GM18507 (cell line): ENCODE results near the gene SLC26A1.

Source experiments
- DNase-seq: peaks from one replicate; pipeline ENCODE4 v3.0.0; 2011; ENCODE audit warnings: low read depth; ENCODE audit not compliant: insufficient read length; ENCODE audit errors: extremely low spot score
- FAIRE-seq: peaks from 2 replicates; lab custom pipeline; 2011; peaks lifted over from hg19 to GRCh38; lab: Jason Lieb, UNC

The SLC26A1 gene

DNA sequence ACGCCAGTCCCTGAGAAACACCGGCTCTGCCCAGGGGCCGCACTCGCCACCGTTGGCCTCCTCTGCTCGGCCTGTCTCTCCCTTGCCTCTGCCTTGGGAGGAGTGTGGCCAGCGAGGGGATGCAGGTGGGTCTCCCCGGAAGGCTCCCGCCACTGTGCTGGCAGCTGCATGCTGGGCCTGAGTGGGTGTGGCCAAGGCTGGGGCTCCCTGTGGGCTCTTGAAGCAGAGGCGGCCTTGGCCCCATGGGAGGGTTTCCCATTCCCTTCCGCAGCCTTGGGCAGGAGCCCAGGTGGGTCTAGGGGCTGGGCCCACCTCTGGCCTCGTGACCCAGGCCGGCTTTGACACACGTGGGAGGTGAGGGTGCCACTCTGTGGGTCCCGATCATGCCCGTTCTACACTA, 37.4 kb upstream of the SLC26A1 start:
- FAIRE-seq (no peak), DNase-seq (no peak)

DNA sequence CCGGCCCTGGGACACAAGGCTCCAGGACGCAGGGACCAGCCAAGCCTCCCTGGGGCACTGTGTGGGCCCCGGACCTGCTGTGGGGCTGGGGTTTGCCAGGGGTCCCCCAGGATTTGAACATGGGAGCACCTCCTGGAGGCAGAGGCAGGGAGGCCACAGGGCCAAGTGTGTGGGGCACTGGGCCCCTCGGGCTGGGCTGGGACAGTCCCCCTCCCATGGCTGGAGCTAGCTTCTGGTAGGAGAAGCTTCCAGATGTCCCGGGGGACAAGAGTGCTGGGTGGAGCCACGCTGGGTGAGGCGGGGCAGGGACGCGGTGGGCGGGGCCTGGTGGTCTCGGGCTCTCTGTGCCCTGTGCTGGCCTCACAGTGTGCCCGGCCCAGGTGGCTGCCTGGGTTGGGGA, 36.8 kb upstream of the SLC26A1 start:
- FAIRE-seq: no peak
- no peak for DNase-seq

DNA sequence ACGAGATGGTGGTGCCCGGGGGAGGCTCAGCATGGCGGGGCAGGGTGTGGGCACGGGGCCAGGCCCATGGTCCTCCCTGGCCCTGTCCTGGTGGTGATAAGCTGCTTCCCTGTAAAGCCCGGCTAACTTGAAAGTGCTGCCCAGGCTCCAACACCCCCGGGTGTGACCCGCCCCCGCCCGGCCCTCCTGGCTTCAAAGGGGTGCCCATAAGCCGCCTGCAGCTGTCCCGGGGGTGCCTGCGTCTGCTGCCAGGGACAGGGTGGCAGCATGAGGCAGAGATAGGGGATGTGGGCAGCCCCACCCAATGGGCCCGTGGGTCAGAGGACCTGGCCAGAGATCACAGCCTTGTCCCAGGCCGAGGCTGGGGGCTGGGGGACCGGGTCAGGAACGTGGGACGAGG, 36.3 kb upstream of the SLC26A1 start:
- DNase-seq (no peak), FAIRE-seq (no peak)

DNA sequence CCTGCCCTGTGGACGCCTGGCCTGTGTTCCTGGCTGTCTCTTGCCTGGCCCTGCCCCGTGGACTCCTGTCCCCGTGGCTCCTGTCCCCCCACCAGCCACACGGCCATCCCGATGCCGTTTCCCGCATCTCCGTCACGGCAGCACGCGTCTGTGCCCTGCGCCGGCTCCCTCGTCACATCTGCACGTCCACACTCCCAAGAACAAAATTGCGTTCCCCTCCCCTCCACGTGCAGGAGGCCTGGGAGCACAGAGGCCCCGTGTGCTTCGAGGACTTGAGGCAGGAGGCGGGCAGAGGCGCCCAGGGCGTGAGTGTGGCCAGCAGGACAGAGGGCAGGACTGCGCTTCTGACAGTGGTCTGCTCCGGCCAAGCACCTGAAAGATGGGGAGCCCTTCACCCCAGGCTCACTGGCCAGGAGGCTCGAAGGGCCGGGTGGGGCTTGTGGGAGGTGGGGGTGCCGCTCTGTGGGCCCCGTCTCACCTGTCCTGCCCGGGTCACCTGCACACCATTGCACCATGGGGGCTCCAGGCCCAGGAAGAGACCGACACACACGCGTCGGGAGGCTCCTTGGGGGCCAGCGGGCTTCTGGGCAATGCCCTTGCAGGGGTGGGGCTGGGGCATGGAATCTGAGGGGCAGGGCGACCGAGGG, 35.5 kb upstream of the SLC26A1 start:
- FAIRE-seq (no peak), DNase-seq (no peak)

DNA sequence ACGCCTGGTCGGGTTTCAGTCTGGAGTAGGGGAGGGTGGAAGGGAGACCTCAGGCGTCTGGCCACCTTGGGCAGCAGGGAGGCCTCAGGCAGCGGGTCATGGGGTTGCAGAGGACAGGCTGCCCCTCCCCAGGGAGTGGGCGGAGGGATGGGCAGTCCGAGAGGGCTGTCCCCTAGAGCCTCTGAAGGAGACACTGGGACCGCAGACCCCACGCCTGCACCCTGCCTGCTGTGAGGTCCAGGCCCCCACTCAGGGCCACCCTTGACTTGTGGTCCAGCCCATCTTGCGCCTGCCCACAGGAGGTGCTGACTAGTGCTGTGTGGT, 34.7 kb upstream of the SLC26A1 start:
- DNase-seq (no peak), FAIRE-seq (no peak)

DNA sequence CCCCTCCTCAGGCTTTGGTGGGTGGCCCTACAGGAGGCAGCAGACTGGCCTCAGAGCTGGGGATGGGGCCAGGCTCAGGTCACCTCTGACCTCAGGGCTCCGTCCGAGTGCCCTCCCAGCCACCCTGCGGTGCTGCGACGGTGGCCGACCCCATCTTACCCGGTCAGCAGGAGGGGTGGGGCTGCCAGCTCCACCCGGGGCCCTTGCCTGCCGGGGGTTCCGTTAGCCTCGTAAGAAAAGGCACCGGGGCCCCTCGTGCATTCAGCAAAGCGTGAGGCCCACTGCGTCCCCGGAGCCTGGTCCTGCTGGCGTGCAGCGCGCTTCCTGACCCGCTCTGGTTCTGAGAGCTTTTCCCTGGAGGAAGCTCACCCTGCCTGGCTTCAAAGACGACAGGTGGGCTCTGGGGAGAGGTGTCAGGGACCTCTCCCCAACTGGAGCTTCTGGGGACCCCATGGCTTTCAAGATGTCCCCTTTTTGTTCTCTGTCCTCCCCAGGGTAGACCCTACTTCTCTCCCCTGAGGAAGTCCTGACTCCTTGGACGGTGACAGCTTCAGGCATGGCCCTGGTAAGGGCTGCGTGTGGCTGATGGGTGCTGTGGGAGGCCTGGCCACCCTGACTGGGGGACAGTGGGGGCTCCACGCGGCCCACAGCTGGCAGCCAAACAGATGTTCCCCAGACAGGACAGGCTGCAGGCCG, 34.2 kb upstream of the SLC26A1 start:
- FAIRE-seq: no peak
- DNase-seq: no peak

DNA sequence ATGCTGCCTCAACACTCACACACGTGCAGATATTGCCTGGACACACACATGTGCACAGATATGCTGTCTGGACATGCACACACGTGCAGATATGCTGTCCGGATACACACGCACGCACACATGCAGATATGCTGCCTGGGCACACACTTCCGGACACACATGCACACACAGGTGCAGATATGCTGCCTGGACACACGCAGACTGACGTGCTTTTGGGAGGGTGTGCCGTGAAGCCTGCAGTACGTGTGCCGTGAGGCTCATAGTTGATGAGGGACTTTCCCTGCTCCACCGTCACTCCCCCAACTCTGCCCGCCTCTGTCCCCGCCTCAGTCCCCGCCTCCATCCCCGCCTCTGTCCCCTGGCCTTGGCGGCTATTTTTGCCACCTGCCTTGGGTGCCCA, 32.9 kb upstream of the SLC26A1 start:
- peak; percentile 86 for FAIRE-seq
- DNase-seq: peak; percentile 70

DNA sequence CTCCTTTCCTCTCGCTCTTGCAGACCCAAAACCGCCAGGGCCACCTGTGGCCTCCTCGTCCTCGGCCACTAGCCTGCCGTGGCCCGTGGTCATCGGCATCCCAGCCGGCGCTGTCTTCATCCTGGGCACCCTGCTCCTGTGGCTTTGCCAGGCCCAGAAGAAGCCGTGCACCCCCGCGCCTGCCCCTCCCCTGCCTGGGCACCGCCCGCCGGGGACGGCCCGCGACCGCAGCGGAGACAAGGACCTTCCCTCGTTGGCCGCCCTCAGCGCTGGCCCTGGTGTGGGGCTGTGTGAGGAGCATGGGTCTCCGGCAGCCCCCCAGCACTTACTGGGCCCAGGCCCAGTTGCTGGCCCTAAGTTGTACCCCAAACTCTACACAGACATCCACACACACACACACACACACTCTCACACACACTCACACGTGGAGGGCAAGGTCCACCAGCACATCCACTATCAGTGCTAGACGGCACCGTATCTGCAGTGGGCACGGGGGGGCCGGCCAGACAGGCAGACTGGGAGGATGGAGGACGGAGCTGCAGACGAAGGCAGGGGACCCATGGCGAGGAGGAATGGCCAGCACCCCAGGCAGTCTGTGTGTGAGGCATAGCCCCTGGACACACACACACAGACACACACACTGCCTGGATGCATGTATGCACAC, 31.8 kb upstream of the SLC26A1 start:
- DNase-seq: no peak
- no peak for FAIRE-seq

DNA sequence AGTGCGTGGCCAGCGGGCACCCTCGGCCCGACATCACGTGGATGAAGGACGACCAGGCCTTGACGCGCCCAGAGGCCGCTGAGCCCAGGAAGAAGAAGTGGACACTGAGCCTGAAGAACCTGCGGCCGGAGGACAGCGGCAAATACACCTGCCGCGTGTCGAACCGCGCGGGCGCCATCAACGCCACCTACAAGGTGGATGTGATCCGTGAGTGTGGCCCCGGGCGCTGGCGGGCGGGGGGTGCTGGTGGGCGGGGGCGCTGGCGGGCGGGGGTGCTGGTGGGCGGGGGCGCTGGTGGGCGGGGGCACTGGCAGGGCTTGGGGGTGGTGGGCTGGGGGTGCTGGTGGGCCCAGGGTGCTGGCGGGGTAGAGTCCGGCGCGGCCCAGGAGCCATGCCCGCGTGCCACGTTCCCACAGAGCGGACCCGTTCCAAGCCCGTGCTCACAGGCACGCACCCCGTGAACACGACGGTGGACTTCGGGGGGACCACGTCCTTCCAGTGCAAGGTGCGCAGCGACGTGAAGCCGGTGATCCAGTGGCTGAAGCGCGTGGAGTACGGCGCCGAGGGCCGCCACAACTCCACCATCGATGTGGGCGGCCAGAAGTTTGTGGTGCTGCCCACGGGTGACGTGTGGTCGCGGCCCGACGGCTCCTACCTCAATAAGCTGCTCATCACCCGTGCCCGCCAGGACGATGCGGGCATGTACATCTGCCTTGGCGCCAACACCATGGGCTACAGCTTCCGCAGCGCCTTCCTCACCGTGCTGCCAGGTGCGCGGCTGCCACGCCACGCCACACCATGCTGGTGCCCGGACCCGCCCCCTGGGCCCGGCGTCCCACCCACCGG, 30.9 kb upstream of the SLC26A1 start:
- no peak for FAIRE-seq
- DNase-seq: no peak

DNA sequence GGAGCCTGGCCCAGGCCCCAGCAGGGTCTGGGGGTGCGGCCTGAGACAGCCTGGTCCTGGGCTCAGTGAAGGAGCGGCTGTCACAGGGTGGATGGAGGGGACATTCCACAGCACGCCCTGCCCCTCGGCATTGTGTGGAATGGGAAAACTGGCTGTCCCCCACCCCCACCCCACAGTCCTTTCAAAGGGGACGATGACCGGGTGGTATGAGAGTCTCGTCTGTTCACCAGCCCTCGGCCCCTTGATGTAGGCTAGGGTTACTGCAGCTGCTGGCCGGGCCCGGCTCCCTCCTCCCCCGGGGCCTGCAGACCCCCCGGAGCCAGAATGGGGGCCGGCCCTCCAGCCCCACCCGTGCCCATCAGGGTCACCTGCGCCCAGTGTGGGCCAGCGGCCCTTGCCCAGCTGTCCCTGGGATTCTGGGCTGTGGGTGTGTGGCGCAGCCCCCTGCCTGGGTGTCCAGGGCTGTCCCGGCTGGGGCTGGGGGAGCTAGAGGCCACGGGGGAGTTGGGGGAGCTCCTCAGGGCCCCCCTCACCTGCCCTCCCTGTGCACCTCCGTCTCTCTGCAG, 30.0 kb upstream of the SLC26A1 start:
- no peak for FAIRE-seq
- no peak for DNase-seq

DNA sequence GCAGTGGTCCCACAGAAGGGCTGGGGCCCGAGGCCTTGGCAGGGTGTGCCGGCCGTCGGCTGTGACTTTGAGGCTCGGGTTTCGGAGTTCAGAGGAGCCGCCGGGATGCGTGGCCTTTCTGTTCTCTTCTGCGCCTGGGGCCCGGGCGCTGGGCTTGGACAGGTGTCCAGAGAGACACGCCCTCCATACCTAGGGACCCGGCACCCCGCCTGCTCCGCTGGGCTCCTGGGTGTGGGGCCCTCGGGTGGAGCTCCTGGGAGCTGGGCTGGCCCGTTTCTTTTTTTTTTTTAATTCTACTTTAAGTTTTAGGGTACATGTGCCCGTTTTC, 29.5 kb upstream of the SLC26A1 start:
- FAIRE-seq: no peak
- no peak for DNase-seq

DNA sequence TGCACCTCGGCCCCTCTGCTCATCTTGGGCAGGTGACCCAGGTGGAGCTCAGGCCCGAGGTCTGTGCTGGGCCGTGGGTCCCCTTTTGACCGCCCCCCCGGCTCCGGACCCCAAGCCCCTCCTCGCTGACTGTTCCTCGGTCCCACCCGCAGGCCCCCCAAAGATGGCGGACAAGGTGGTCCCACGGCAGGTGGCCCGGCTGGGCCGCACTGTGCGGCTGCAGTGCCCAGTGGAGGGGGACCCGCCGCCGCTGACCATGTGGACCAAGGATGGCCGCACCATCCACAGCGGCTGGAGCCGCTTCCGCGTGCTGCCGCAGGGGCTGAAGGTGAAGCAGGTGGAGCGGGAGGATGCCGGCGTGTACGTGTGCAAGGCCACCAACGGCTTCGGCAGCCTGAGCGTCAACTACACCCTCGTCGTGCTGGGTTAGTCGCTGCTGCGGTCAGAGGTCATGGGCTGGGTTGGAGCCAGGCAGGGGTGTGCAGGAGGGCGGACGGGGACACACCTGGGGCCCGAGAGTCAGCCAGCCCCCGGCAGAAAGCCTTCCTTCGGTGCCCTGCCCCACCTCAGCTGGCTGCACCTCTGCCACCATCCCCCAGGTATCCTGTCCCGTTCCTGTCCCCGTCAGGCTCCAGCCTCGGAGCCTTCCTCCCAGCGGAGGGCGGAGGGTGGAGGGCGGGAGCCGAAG, 29.0 kb upstream of the SLC26A1 start:
- FAIRE-seq (no peak), DNase-seq (no peak)

DNA sequence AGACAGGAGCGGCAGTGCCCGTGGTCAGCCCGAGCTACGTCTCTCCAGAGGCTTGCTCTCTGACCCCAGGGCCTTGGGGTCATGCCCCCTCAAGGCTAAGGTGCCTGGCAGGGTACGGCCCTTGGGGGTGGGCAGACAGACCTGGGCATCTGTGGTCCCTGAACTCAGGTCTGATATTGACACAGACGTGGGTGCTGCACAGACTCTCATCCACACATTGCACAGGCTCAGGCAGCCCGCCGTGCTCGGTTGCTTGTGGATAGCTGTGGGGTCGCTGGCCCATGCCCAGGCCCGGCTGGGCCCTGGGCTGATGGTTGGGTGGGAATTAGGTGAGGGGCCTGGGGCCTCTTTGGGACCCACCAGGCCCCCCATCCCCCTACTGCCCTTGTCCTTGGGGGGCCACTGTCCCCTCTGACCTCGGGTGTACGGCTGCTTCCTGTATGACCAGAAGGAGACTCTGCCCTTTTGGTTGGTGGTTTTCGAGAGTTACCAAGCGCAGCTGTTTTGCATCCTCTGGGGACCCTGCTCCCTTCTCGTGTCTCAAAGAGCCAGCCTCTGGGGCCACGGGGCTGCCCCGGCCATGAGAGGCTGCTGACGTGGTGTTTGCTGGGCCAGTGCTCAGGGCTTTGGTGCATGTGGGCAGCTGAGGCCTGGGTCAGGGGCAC, 28.3 kb upstream of the SLC26A1 start:
- DNase-seq (peak; percentile 65), FAIRE-seq (peak; percentile 84)

DNA sequence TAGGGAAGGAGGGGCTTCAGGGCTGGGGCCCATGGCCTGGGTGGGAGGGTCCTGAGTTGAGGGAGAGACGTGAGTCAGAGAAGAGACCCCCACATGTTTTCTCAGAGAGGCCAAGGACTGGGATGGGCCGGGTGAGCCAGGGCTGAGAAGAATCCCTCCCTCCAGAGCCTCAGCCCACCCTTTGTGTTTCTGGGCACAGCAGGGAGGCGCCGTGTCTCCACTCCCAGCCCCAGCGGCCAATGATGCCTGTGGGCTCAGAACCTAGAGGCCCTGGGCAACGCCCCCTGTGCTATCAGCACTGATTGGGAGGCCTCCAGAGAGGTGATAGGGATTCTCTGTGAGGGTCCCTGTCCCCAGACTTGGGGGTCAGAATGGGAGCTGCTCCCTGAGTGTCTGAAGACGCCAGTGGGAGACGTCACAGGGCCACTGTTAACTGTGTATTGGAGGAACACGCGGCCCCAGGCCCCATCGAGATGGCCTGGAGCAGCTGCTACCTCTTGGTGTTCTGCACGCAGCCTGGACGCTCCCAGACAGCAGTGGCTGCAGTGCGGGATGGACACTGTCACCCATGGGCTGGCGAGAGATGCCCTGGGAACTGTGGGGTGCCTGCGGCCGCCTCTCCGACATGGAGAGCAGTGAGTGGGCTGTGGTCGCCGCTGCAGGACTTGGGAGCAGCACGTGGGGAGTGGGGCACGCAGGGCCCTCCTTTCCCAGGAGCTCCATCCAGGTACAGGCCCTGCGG, 26.7 kb upstream of the SLC26A1 start:
- no peak for FAIRE-seq
- no peak for DNase-seq

DNA sequence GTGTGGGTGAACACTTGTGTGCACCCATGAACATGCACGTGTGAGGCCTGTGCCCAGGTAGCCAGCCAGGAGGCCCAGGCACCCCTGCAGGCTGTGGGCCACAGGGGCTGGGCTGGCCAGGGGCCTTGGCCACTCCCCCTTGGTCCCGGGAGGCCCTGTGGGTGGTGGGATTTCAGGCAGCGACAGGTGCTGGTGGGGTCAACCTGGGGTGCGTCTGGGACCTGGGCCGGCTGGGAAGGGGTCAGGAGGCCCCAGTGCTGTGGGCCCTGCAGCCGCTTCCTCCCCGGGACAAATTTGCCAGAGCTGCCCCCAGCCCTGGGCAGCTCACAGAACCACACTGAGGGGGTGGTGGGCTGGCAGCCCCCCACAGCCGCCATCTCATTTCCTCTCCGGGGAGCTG, 26.1 kb upstream of the SLC26A1 start:
- no peak for DNase-seq
- no peak for FAIRE-seq

DNA sequence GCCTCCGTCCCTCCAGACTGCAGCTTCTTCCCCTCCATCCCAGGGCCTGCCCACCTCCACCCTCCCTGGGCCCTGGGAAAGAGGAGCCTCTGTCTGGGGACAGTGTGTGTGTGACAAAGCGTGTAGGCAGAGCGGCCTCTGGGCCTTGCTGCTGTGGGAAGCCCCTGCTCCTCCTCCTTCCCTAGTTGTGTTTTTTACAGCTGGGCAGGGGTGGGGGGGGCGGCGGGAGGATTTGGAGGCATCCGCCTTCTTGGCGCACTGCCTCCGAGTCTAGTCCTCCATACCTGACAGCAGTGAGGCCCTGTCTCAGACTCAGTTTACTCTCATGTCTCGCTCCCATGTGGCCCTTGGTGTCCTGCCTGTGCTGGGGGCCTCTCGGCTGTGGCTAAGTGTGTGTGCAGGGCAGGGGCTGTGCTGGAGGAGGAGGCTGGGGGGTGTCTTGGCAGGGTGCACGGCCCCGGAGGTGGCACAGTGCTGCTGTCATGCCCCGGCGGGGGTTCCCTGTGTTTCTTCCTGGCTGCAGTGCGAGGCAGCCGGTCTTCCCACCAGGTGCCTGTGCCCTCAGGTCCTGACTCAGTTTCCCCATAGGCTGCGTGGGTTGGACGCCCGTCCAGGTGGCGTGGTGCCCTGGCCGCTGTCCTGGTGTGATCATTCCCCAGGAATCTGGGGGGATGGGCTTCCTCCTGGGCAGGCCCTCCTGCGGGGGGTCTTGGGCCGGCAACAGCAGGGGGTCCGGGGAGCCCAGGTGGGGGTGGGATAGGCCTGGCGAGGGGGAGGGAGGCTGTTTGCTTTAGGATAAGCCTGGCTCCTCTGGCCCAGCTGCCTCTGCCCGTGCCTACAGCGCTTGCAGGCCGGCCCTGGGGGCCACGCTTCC, 25.2 kb upstream of the SLC26A1 start:
- FAIRE-seq (no peak), DNase-seq (no peak)

DNA sequence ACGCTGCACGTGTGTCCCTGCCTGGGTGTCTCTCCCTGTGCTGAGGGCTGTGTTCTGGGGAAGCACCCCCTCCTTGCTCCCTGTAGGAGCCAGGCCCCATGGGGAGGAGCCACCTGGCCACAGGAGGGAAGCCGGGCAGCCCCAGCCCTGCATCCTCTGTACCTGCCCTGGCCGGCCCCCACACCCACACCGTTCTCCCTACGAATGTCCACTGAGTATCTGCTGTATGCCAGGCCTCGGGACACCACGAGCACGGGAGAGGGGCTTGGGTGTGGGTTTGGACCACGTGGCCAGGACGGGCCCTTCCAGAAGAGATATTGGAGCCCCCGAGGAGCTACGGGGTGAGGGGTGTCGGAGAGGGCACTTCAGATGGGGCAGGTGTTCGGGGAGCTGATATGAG, 24.5 kb upstream of the SLC26A1 start:
- FAIRE-seq: no peak
- DNase-seq: no peak

DNA sequence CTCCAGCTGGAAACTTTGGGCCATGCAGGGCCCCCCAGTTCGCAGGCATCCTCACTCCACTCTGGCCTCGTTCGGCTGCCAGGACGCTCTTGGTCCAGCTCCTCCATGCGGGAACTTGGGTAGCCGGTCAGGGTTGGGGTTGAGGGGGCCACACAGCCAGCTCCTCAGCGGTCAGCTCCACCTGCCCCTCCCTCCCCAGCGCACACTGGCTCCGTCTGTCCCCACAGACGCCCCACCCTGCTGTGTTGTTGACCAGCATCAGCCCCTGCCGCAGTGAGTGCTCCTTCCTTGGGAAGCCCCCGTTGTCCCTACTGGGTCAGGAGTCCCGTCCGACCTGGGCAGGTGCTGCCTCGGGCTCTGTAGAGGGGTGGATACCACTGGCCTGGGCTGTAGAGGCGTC, 24.0 kb upstream of the SLC26A1 start:
- DNase-seq: no peak
- FAIRE-seq: no peak
